AG09319 (cell line): ENCODE data around the gene RASAL2.

ENCODE experiments used
- DNase-seq: peaks from one replicate; pipeline ENCODE4 v3.0.0-alpha.2; 2010; ENCODE audit warnings: low read depth; ENCODE audit errors: extremely low read depth
- CTCF ChIP-seq: IDR thresholded peaks from 2 replicates; pipeline ENCODE4 v1.5.1; 2011; ENCODE audit warnings: low read depth, mild to moderate bottlenecking, inconsistent platforms, low read length, moderate library complexity

Gene RASAL2

GRCh38 chr1:178121883-178122282, 28.0 kb downstream of the RASAL2 start:
- no peak for TF ChIP-seq CTCF
- no peak for DNase-seq

GRCh38 chr1:178122283-178122682, 28.4 kb downstream of the RASAL2 start:
- no peak for DNase-seq
- TF ChIP-seq CTCF: no peak

DNA sequence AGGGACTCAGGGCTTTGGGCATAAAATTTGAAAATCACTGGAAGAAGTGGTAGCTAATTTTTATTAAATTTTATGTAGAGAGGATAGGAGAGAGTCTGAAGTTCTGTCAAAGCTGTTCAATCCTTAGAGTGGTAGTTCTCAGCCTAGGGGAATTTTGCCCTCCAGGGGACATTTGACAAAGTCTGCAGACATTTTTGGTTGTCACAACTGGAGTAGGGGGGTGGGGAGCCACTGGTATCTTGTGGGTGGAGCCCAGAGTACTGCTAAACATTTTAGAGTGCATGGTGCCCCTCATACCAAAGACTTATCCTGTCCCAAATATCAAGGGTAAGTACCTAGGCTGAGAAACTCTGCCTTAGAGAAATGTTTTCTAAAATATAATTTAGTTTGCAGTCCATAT, 30.2 kb downstream of the RASAL2 start:
- DNase-seq: no peak
- no peak for TF ChIP-seq CTCF

- TF ChIP-seq CTCF: no peak
- DNase-seq: no peak
These were observed 32.4 kb downstream of the RASAL2 start for GRCh38 chr1:178126261-178126660.

GRCh38 chr1:178126741-178127185, 32.9 kb downstream of the RASAL2 start:
- peak; percentile 27 for DNase-seq

GRCh38 chr1:178127482-178128191, 33.7 kb downstream of the RASAL2 start:
- TF ChIP-seq CTCF: no peak

More at GRCh38 chr1:178126741-178127185, 32.9 kb downstream of the RASAL2 start:
- no peak for TF ChIP-seq CTCF

DNA sequence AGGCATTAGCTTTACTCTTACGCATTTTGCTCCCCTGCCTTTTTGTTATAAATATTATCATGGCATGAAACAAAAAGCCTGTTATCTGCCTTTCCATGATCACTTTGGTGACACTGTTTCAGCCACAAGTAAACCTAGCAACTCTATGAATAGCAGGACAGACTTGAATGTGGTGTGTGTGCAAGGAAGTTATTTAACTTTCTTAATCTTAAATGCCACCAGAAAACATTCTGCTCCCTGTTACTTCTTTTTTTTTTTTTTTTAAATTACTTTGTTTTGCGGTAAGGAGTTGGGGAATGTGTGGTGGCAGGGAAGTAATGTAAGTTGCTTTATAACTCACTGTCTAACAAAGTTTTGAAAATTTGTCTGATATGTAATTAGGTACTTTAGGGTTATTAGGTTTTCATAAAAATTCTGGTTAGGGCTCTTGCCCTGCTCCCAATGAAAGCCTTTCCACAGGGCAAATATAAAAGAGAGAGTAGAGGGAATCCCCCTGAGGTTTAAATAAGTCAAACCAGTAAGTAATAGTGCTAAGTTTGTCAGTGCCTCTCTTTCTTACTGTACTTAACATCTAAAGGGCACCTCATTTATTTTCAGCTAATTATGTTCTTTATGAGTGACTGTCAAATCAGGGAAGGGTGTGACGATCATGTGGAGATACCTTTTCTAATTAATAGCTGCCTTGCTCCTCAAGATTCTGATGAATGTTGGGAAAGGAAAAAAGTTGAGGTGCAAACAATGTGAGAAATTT, 39.5 kb downstream of the RASAL2 start:
- DNase-seq: no peak
- TF ChIP-seq CTCF: no peak

More at GRCh38 chr1:178127482-178128191, 33.7 kb downstream of the RASAL2 start:
- DNase-seq: no peak
